K562 (cell line): ENCODE measurements around the gene DCAF5. TPM values are rescaled to one million over a fixed set of nuclear protein-coding genes. Genes with fewer than 3 reads are reported as not detected.

Experiments used
- HIVEP1 ChIP-seq: fragments of 250-450 bp; sonication (Bioruptor Pico); IDR thresholded peaks from 2 replicates; pipeline ENCODE4 v1.4.0; 2020; ENCODE audit warnings: mild to moderate bottlenecking
- HMGXB4 ChIP-seq: sonication (generic); formaldehyde crosslinking; IDR thresholded peaks from 2 replicates; pipeline ENCODE4 v1.8.1; 2023; ENCODE audit warnings: mild to moderate bottlenecking, missing genetic modification reagents
- KDM5B ChIP-seq: fragments of 200-600 bp; sonication (generic); IDR thresholded peaks from 2 replicates; pipeline ENCODE4 v1.6.1; 2012; ENCODE audit warnings: low read depth, mild to moderate bottlenecking, moderate library complexity, low read length, control low read depth, inconsistent platforms; ENCODE audit not compliant: insufficient replicate concordance
- MNT ChIP-seq, 2 experiments: fragments of 450-650 bp; conservative IDR thresholded peaks; 2 replicates each; pipeline ENCODE4 v1.6.1; 2017; ENCODE audit warnings: mild to moderate bottlenecking in 2 of 2, moderate library complexity in 2 of 2
- MXD1 ChIP-seq: fragments of 250-450 bp; sonication (Bioruptor Pico); IDR thresholded peaks from 2 replicates; pipeline ENCODE4 v1.8.0; 2021; ENCODE audit warnings: borderline replicate concordance, mild to moderate bottlenecking, moderate library complexity; ENCODE audit not compliant: poor library complexity, severe bottlenecking
- MYC ChIP-seq, 2 experiments: fragments of 250-450 bp in 1 of 2; sonication (Bioruptor Pico) in 1 of 2; IDR thresholded peaks; 2 replicates each; pipeline versions ENCODE4 v1.5.1 to v1.6.1; 2012 to 2021; ENCODE audit warnings: low read depth in 2 of 2, borderline replicate concordance in 1 of 2, improper control_type of control experiment in 1 of 2, low read length in 1 of 2, mild to moderate bottlenecking in 1 of 2, moderate library complexity in 1 of 2
- NFRKB ChIP-seq: fragments of 450-650 bp; IDR thresholded peaks from 2 replicates; pipeline ENCODE4 v1.6.1; 2016; ENCODE audit warnings: low read depth
- NONO ChIP-seq, 2 experiments: fragments of 200-400 bp in 1 of 2; fragments of 450-650 bp in 1 of 2; formaldehyde crosslinking in 1 of 2; IDR thresholded peaks; 2 replicates each; pipeline ENCODE4 v1.6.1; 2017; ENCODE audit warnings: low read depth in 2 of 2, mild to moderate bottlenecking in 2 of 2, moderate library complexity in 2 of 2, low read length in 1 of 2
- RCOR1 ChIP-seq, 2 experiments: IDR thresholded peaks; 2 replicates each; pipeline ENCODE4 v1.6.1; 2012; ENCODE audit warnings: low read depth in 2 of 2, low read length in 2 of 2, borderline replicate concordance in 1 of 2, improper control_type of control experiment in 1 of 2
- SIN3A ChIP-seq, 2 experiments: fragments of 150-350 bp in 1 of 2; IDR thresholded peaks; 2 replicates each; pipeline ENCODE4 v1.6.1; 2011 to 2016; ENCODE audit warnings: borderline replicate concordance in 2 of 2, low read depth in 2 of 2, low read length in 2 of 2, mild to moderate bottlenecking in 2 of 2, moderate library complexity in 2 of 2; ENCODE audit not compliant: control insufficient read depth in 1 of 2
- TAF1 ChIP-seq: IDR thresholded peaks from 2 replicates; pipeline ENCODE4 v1.6.1; 2011; ENCODE audit warnings: mild to moderate bottlenecking, low read length, moderate library complexity; ENCODE audit not compliant: insufficient read depth, control insufficient read depth, severe bottlenecking; ENCODE audit errors: extremely low read depth
- U2AF1 ChIP-seq: fragments of 200-400 bp; formaldehyde crosslinking; optimal IDR thresholded peaks from 2 replicates; pipeline ENCODE3; 2017; ENCODE audit warnings: mild to moderate bottlenecking, low read depth, low read length, moderate library complexity
- YY1 ChIP-seq, 3 experiments: IDR thresholded peaks; 2 replicates each; pipeline ENCODE4 v1.6.1; 2011; ENCODE audit warnings: low read length in 2 of 3, mild to moderate bottlenecking in 2 of 3, moderate library complexity in 2 of 3, borderline replicate concordance in 1 of 3, control low read depth in 1 of 3, low read depth in 1 of 3; ENCODE audit not compliant: insufficient read depth in 3 of 3, insufficient replicate concordance in 2 of 3, control insufficient read depth in 1 of 3, insufficient read length in 1 of 3; ENCODE audit errors: extremely low read depth in 1 of 3
- ZC3H8 ChIP-seq: fragments of 450-650 bp; IDR thresholded peaks from 2 replicates; pipeline ENCODE4 v1.6.1; 2017
- ZNF398 ChIP-seq: fragments of 250-450 bp; sonication (Bioruptor Pico); IDR thresholded peaks from 2 replicates; pipeline ENCODE4 v1.8.0; 2021; ENCODE audit warnings: moderate library complexity, mild to moderate bottlenecking, inconsistent platforms
- polyA plus RNA-seq, 8 experiments: library from polyadenylated mRNA; depleted of rRNA in 4 of 8; stranded (reverse) in 5 of 8; unstranded in 3 of 8; fragments of >200 nt; fragmentation: Nextera tagmentation in 2 of 8; fragmentation: Illumina TruSeq in 1 of 8; extraction: Ambion mirVana in 2 of 8; extraction: Trizol in 1 of 8; gene quantifications; 2 replicates each; pipeline versions ENCODE4 v1.2.1 to v1.2.3, GENCODE V29; 2011 to 2014; ENCODE audit warnings: inconsistent platforms in 1 of 8, missing spikeins in 1 of 8
- total RNA-seq, 7 experiments: library from RNA; depleted of rRNA in 6 of 7; stranded (reverse); fragments of >200 nt in 6 of 7; fragmentation: Illumina TruSeq in 2 of 7; extraction: Trizol in 2 of 7; gene quantifications; 2 replicates each; pipeline versions ENCODE4 v1.2.1 to v1.2.3, GENCODE V29; 2011 to 2021; ENCODE audit warnings: low replicate concordance in 1 of 7

Gene DCAF5
- total and polyA plus RNA-seq, 9 of the 15 experiments (the other 6 are each of a cell fraction or from before 2014, with no cell fraction given), result 5.6 to 24.1 (median 12.7) TPM

GRCh38 chr14:69151458-69152180 lies 1.3 kb downstream of the DCAF5 start (continued):
- TF ChIP-seq RCOR1 (IDR thresholded peaks at IDR 0.05; ENCODE audit: borderline replicate concordance in 1 of 2, low read depth in 2 of 2, low read length in 2 of 2), result 0 out of 4 replicates have a peak, but pooled peaks of 1 of the 2 experiments have one; percentile 50
- TF ChIP-seq NFRKB, result no peak
- peak; percentile 54 for TF ChIP-seq TAF1
- TF ChIP-seq ZNF398 (CRISPR knock-in tag), result no peak
- peak in 2 of 3 experiments; percentile 32 to 63 for TF ChIP-seq YY1 (IDR thresholded peaks at IDR 0.05; ENCODE audit: borderline replicate concordance in 1 of 3, control insufficient read depth in 1 of 3, extremely low read depth in 1 of 3, insufficient read depth in 3 of 3, insufficient read length in 1 of 3, insufficient replicate concordance in 2 of 3, low read depth in 1 of 3, low read length in 2 of 3)
- TF ChIP-seq HMGXB4 (CRISPR knock-in tag), result peak; percentile 66; the same call in 1 of the 2 replicates
- no peak for TF ChIP-seq MXD1 (CRISPR knock-in tag)
- TF ChIP-seq ZC3H8, result no peak
- peak in 1 of 2 experiments; percentile 70; a peak in 2 of 4 replicates for TF ChIP-seq SIN3A (IDR thresholded peaks at IDR 0.05; ENCODE audit: borderline replicate concordance in 2 of 2, control insufficient read depth in 1 of 2, low read depth in 2 of 2, low read length in 2 of 2)
- 0 out of 2 replicates have a peak, but pooled peaks have one; percentile 24 for TF ChIP-seq MYC (IDR thresholded peaks at IDR 0.05; ENCODE audit: low read depth, low read length)
- no peak for TF ChIP-seq MYC (CRISPR knock-in tag; IDR thresholded peaks at IDR 0.05; ENCODE audit: borderline replicate concordance, low read depth)
- TF ChIP-seq KDM5B, result no peak
- 0 out of 4 replicates have a peak, but pooled peaks of 1 of the 2 experiments have one; percentile 25 for TF ChIP-seq NONO (IDR thresholded peaks at IDR 0.05; ENCODE audit: low read depth in 2 of 2, low read length in 1 of 2)
- no peak for TF ChIP-seq HIVEP1 (CRISPR knock-in tag)
- TF ChIP-seq U2AF1, result peak; percentile 40
- TF ChIP-seq MNT (conservative IDR thresholded peaks at IDR 0.05), result peak in 1 of 2 experiments; percentile 44; a peak in 2 of 4 replicates
